Measurements from ENCODE around the gene MYO5B.

GRCh38 chr18:50158866-50159653, 35.9 kb downstream of the MYO5B start:
- TF ChIP-seq POLR2A (IDR thresholded peaks at IDR 0.05; ENCODE audit: low read length) = no peak
- TF ChIP-seq GATA1 (IDR thresholded peaks at IDR 0.05; ENCODE audit: low read depth, low read length) = no peak

All from erythroblast (primary cell).